ENCODE measurements around the gene BLOC1S2.

- TF ChIP-seq CTCF (IDR thresholded peaks at IDR 0.05) (no peak), POLR2A (IDR thresholded peaks at IDR 0.05) (no peak)
Measured at GRCh38 chr10:100282907-100283306, 3.6 kb downstream of the BLOC1S2 start.
